SJSA1 (cell line): ENCODE results near the gene DTYMK. TPM values are rescaled to one million over a fixed set of nuclear protein-coding genes. Genes with fewer than 3 reads are reported as not detected.

Source experiments
- DNase-seq, 2 experiments: peaks; one replicate each; pipeline ENCODE4 v3.0.0-alpha.2; 2015 to 2020; ENCODE audit warnings: low spot score in 2 of 2, low read depth in 1 of 2
- H3K27ac ChIP-seq: fragments of 250-450 bp; sonication (Bioruptor Pico); 2 replicates; pipeline ENCODE4 v1.5.1; 2020; ENCODE audit warnings: mild to moderate bottlenecking, moderate library complexity
- H3K27me3 ChIP-seq: fragments of 250-450 bp; sonication (Bioruptor Pico); replicated peaks from 2 replicates; pipeline ENCODE4 v1.5.1; 2020; ENCODE audit warnings: mild to moderate bottlenecking, moderate library complexity
- H3K36me3 ChIP-seq: fragments of 250-450 bp; sonication (Bioruptor Pico); 2 replicates; pipeline ENCODE4 v1.5.1; 2020; ENCODE audit warnings: mild to moderate bottlenecking
- H3K4me1 ChIP-seq: fragments of 250-450 bp; sonication (Bioruptor Pico); replicated peaks from 2 replicates; pipeline ENCODE4 v1.6.1; 2021; ENCODE audit warnings: mild to moderate bottlenecking
- H3K4me3 ChIP-seq: fragments of 250-450 bp; sonication (Bioruptor Pico); 2 replicates; pipeline ENCODE4 v1.5.1; 2020; ENCODE audit warnings: mild to moderate bottlenecking
- H3K9me3 ChIP-seq: fragments of 250-450 bp; sonication (Bioruptor Pico); replicated peaks from 2 replicates; pipeline ENCODE4 v1.5.1; 2020; ENCODE audit warnings: mild to moderate bottlenecking
- total RNA-seq: library from RNA; depleted of rRNA; stranded (reverse); fragments of >200 nt; shearing (Covaris generic); gene quantifications from 2 replicates; pipeline ENCODE4 v1.2.3, GENCODE V29; 2014

The DTYMK gene
- total RNA-seq, 1 experiment from 2014 or later: 115 TPM

DNA sequence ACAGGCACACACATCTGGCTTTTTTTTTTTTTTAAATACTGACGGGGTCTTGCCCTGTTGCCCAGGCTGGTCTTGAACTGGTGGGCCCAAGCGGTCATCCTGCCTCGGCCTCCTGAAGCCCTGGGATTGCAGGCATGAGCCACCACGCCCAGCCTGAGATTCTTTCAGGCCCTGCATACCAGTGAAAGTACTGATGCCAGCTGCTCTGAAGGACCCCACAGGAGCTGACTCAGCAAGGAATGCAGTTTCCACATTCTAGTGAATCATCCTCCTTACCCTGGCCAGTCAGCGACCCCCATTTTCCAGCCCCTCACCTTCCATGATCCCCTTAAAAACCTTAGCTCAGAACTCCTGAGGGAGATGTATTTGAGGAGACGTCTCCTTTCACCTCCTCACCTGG is 5.8 kb upstream of the DTYMK start:
- Histone ChIP-seq H3K4me1 (peaks cover 8% of the 10 kb centered on the region), H3K27me3 (no peaks in the 10 kb centered on the region), H3K4me3 (no peak overlapping the region), H3K9me3 (no peaks in the 10 kb centered on the region), H3K27ac (no peak overlapping the region), H3K36me3 (peaks cover 43% of the 10 kb centered on the region)
- DNase-seq: no peak

DNA sequence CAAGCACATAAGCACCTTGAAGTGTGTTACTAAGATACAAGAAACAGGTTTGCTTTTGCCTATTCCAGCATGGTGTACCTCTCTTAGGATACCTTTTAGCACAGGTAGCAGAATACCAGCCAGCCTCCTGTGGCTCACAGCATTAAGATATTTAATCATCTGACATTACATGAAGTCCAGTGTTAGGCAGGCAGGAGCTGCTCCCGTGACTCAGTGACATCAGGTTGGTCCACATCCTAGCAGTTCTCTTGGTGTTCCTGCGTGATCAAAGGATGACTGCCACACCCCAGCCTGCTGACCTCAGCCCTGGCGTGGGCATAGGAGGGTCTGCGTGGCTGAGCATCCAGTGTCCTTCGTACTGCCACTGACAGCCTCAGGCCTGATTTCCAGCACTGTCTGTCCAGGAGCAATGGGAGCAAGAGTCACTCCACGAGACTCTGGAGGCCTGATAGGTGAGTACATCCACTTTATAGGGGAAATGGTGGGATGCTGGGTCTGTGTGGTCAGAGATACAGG is 3.6 kb upstream of the DTYMK start:
- no peaks in the 10 kb centered on the region for H3K9me3 ChIP-seq
- no peak overlapping the region for H3K27ac ChIP-seq
- no peak overlapping the region for H3K4me3 ChIP-seq
- peaks cover 14% of the 10 kb centered on the region for H3K4me1 ChIP-seq
- H3K27me3 ChIP-seq: no peaks in the 10 kb centered on the region
- H3K36me3 ChIP-seq: peaks cover 53% of the 10 kb centered on the region
- no peak for DNase-seq

DNA sequence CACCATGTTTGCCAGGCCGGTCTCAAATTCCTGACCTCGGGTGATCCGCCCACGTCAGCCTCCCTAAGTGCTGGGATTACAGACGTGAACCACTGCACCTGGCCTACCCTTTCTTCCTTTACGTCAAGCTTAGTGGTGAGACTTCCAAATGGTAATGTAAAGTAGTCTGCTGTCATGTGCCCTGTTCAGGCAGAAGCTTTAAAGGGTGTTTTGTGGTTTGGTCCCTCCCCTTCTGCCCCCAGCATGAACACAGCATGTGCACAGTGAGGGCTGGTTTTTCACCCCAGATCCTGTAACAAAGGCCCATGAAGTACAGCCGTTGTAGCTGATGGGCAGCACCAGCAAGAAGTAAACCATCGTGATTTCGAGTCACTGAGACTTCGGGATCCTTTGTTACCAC is 2.7 kb upstream of the DTYMK start:
- no peak overlapping the region for H3K27ac ChIP-seq
- no peak overlapping the region for H3K4me3 ChIP-seq
- H3K9me3 ChIP-seq: no peaks in the 10 kb centered on the region
- H3K27me3 ChIP-seq: no peaks in the 10 kb centered on the region
- H3K36me3 ChIP-seq: peaks cover 58% of the 10 kb centered on the region
- DNase-seq: no peak
- peaks cover 14% of the 10 kb centered on the region for H3K4me1 ChIP-seq

DNA sequence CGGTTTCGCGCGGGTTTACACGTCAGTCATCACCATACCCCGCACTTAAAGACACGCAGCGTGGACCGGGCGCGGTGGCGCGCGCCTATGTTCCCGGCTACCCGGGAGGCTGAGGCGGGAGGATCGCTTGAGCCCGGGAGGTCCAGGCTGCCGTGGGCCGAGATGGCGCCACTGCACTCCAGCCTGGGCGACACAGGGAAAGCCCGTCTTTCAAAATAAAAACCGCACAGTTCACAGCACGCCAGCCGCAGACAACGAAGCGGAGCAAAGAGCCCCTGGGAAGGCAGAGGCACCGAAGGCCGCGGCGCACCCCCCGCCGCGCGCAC is 328 bp downstream of the DTYMK start:
- Histone ChIP-seq H3K36me3 (peaks cover 70% of the 10 kb centered on the region), H3K4me1 (peaks cover 24% of the 10 kb centered on the region), H3K9me3 (no peaks in the 10 kb centered on the region), H3K27me3 (no peaks in the 10 kb centered on the region), H3K4me3 (peak overlapping the region; percentile 94), H3K27ac (peak overlapping the region; percentile 83)
- no peak for DNase-seq

DNA sequence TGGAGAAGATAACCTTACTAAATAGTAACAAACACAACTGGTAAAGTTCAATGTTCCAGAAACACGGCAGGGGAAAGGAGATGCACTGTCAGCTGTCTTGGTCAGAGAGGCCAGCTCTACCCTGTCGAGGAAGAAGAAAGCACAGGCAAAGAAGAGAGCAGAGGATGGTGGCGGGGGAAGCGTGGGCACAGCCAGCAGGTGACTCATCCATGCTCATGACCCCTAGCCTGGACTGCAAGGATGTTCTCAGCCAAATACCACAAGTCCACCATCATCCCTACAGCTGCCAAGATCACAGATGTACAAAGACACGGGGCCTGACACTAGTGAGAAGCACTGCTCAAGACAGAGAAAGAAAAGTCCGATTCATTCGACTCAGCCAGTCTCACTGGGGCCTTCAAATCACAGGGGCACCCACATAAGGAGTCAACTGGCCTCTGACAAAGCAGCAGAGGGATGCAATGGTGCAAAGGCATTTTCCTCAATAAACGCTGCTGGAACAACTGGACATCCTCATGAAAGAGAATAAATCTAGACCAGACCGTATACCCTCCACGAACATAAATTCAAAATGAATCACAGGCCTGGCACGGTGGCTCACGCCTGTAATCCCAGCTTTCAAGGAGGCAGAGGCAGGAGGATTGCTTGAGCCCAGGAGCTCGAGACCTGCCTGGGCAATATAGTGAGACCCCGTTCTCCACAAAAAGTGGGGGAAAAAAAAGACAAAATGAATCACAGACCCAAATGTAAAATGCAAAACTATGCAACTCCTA is 5.6 kb downstream of the DTYMK start:
- peak overlapping the region; percentile 37; the same call in 1 of the 2 replicates for H3K27ac ChIP-seq
- no peaks in the 10 kb centered on the region for H3K9me3 ChIP-seq
- peak; percentile 44 to 74 for DNase-seq
- H3K4me3 ChIP-seq: no peak overlapping the region
- no peaks in the 10 kb centered on the region for H3K27me3 ChIP-seq
- peaks cover 23% of the 10 kb centered on the region for H3K4me1 ChIP-seq
- peaks cover 96% of the 10 kb centered on the region for H3K36me3 ChIP-seq

DNA sequence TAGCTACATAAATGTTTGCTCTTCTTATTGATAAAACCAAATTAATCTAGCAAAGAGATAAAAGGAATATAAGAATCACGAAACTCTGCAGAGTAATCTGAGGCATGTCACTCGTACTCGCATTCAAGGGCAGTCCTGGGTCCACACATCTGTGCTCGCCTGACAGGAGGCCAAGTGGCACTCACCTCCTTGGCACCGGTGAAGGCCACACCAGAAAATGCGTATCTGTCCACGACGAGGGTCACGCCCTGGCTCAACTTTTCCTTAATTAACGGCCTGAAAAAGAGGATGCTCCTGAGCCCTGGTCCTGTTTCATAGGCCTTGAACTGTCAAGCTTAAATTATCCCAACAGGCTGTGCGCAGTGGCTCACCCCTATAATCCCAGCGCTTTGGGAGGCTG is 6.6 kb downstream of the DTYMK start:
- Histone ChIP-seq H3K9me3 (no peaks in the 10 kb centered on the region), H3K4me3 (no peak overlapping the region), H3K36me3 (peaks cover 99% of the 10 kb centered on the region), H3K4me1 (peaks cover 18% of the 10 kb centered on the region), H3K27me3 (no peaks in the 10 kb centered on the region), H3K27ac (no peak overlapping the region)
- DNase-seq: no peak

DNA sequence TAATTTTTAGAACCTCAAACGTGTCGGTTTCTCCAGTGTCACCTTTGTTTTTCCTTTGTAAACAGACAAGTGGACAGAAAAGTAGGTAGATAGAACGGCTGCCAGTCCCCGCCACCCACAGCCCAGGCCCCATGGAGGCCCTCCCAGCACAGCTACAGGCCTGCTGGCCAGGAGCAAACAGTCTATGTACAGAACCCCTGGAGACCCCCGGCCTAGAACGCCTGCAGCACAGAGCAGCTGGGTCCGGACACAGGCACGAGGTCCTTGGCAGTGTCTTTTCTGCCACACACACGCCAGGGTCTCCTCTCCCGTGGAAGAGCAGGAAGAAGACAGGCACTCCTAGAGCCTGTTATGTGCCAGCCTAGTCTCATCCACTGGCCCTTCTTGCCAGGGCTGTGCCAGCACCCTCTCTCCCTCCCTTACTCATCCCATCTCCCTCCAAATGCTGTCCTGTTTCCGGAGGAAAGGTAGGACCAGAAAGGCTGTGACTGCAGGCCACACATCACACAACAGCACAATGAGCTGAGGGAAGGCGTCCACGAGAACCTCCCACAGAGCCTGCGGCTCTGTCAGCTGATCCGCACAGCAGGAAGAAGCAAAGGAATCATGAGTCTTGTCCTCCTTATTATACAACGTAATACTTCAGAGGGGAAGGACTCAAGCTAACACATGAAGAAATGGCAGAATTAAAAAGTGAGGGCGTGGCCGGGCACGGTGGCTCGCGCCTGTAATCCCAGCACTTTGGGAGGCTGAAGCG is 7.7 kb downstream of the DTYMK start:
- Histone ChIP-seq H3K27me3 (no peaks in the 10 kb centered on the region), H3K27ac (no peak overlapping the region), H3K36me3 (peaks cover 93% of the 10 kb centered on the region), H3K9me3 (no peaks in the 10 kb centered on the region), H3K4me1 (peaks cover 15% of the 10 kb centered on the region), H3K4me3 (no peak overlapping the region)
- DNase-seq: no peak

DNA sequence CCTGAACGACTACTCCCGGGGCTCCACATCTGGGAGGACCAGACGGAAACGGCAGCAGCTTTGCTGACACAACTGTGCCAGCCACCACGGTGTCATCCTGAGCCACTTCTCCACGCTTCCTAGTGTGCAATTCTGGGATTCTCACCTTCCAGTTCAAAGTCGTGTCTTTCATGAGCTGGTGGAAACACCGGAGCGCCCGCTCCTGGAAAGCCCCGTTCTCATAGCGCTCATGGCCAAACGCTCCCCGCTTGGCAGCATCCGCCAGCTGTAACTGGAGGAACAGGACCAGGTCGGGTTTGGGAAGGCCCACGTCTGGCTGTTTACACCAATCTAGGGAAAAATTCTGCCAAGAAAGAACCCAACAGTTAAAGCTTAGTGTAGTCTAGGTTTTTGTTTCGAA is 8.3 kb downstream of the DTYMK start:
- Histone ChIP-seq H3K27me3 (no peaks in the 10 kb centered on the region), H3K27ac (no peak overlapping the region), H3K36me3 (peaks cover 88% of the 10 kb centered on the region), H3K9me3 (no peaks in the 10 kb centered on the region), H3K4me3 (no peak overlapping the region), H3K4me1 (peaks cover 13% of the 10 kb centered on the region)
- DNase-seq: no peak

DNA sequence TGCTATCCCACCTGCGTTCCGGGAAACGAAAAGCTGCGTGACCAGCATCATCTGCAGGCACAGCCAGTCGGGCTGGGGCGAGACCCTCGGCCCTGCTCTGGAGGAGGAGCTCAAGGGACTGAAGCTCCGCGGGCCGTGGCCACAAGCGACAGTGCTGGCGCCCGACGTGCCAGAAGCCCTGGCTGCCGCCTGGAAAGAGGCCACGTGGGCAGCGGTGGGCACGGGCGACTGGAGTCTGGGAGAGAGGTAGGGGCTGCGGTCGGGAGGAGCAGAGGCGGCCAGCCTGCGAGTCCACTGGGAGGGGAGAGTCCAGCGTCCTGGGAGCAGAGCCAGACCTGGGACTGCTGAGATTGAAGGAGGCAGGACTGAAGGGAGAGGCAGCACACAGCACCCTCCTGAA is 9.2 kb downstream of the DTYMK start:
- Histone ChIP-seq H3K27ac (no peak overlapping the region), H3K4me3 (no peak overlapping the region), H3K27me3 (no peaks in the 10 kb centered on the region), H3K9me3 (no peaks in the 10 kb centered on the region), H3K36me3 (peaks cover 88% of the 10 kb centered on the region), H3K4me1 (peaks cover 13% of the 10 kb centered on the region)
- DNase-seq: no peak

DNA sequence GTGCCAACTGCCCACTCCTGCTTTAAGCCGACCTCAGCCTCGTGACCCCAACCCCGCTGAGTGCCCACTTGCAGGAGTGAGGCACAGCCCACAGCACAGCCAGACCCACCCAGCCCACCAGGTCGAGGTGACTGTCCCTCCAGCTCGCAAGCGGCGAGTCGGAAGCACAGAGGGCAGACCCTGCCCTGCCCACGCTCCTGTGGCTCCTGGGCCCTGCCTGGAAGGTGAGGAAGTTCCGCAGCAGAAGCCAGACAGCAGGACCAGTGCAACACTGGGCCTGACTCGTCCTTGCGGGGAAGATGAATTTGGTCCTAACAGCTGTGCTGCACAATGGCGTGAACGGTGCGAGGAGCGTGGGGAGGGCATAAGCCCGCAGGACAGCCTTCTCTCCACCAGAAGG is 9.9 kb downstream of the DTYMK start:
- Histone ChIP-seq H3K4me1 (peaks cover 12% of the 10 kb centered on the region), H3K4me3 (no peak overlapping the region), H3K36me3 (peaks cover 88% of the 10 kb centered on the region), H3K9me3 (no peaks in the 10 kb centered on the region), H3K27ac (no peak overlapping the region), H3K27me3 (no peaks in the 10 kb centered on the region)
- no peak for DNase-seq

DNA sequence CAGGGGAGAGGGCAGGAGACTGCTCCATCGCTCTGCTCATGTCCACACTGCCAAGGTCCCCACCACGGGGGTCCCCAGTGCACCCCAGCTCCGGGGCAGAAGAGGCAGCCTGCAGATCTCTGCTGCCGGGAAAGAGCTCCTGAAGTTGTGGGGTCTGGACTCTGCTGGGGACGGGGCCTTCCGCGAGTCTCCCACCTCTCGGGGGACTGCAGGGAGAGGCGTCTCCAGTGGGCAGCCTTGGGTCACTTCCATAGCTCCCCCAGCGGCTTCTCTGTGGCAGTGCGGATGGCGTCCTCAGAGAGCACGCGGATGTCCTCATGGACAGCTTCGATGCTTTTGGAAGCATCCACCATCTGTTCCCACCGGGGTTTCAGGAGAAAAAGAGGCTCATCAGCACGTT is 10.7 kb downstream of the DTYMK start:
- DNase-seq: no peak
- peaks cover 4% of the 10 kb centered on the region for H3K4me1 ChIP-seq
- no peak overlapping the region for H3K4me3 ChIP-seq
- no peak overlapping the region for H3K27ac ChIP-seq
- no peaks in the 10 kb centered on the region for H3K9me3 ChIP-seq
- no peaks in the 10 kb centered on the region for H3K27me3 ChIP-seq
- H3K36me3 ChIP-seq: peaks cover 88% of the 10 kb centered on the region

DNA sequence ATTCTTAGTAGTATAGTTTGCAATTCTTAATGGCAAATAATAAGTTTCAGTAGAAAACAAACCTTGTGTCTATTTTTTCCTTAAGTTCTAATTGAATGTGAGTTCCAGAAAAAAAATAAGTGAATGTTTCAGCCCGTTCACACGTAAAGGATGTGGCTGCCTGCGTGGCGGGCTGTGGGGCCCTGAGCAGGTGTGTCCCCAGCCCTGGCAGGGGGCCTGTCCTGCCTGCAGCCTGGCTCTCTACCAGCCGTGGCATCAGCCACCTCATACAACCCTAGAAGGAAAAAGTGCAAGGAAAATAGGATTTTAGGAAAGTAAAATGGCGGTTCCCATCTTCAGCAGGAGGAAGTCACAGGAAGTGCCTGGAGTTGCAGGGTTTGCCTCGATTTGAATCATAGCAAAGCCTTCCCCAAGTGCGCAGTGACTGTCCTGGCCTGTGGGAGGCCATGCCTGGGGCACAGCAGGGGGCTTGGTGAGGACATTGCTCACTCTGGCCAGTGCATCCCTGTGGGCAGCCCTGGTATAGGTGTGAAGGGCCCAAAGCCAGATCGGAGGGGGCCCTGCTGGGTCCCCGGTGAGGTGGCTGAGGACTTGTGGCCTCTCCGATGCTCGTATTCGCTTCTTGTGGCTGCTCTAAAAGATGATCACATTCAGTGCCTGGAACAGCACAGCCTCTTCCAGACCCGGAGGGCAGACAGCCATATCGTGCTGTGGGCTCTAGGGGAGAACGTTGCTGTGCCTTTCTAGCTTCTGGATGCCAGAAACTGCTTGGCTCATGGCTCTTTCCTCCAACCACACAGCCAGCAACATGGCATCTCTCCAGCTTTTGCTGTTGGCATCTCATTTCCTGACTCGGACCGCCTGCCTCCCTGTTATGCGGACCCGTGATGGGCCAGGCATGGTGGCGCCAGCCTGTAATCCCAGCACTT is 12.6 kb downstream of the DTYMK start:
- H3K36me3 ChIP-seq: peaks cover 86% of the 10 kb centered on the region

DNA sequence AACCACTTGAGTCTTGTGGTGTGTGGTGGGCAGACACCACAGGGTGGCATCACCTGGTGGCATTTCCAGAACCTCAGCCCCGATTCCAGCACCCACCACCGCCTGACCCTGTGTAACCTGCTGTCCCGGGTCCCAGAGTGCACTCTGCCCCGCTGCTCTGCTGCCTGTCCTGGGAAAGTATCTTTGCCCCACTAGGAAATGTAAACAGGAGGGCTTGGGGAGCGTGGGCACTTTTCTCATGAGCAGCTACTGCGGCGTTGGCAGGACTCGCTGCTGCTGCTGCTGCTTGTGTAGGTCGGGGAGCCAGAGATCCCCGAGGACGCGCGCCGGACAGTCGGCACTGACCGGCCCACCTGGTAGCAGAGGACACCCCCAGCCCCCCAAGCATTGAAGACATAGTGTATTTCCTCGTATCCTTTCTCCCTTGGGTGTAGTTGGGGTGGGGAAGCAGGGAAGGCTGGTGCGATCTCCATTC is 13.4 kb downstream of the DTYMK start:
- Histone ChIP-seq H3K9me3 (no peaks in the 10 kb centered on the region), H3K27me3 (no peaks in the 10 kb centered on the region), H3K4me1 (no peaks in the 10 kb centered on the region), H3K4me3 (no peak overlapping the region), H3K36me3 (peaks cover 86% of the 10 kb centered on the region), H3K27ac (no peak overlapping the region)
- DNase-seq: no peak

More for the DNA sequence above, 12.6 kb downstream of the DTYMK start:
- no peaks in the 10 kb centered on the region for H3K27me3 ChIP-seq
- no peak overlapping the region for H3K27ac ChIP-seq
- no peaks in the 10 kb centered on the region for H3K9me3 ChIP-seq
- no peaks in the 10 kb centered on the region for H3K4me1 ChIP-seq
- no peak for DNase-seq
- no peak overlapping the region for H3K4me3 ChIP-seq
